ENCODE data around the gene CDK18.

DNA sequence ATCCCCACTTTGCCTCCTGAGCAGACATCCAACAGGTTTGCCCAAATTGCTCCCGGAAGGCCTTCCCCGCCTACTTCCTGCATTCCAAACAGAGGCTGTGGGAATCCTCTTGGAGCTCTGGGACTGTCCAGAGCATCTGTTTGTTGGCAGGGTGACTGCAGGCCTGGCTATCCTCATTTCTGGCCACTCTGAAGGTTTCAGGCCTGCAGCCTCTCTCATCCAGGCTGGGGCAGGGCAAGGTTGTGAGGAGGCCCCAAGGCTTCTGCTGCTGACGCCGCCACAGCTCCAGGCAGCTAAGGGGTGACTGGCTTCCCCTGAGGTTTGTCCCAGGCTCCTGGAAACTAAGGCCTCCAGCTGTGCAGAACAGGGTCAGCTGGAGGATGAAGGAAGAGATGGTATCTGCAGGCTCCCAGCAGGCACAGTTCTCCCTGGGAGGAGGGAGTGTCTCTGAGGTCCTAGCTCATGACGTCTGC, 11.3 kb downstream of the CDK18 start:
- TF ChIP-seq, protein P1, sequence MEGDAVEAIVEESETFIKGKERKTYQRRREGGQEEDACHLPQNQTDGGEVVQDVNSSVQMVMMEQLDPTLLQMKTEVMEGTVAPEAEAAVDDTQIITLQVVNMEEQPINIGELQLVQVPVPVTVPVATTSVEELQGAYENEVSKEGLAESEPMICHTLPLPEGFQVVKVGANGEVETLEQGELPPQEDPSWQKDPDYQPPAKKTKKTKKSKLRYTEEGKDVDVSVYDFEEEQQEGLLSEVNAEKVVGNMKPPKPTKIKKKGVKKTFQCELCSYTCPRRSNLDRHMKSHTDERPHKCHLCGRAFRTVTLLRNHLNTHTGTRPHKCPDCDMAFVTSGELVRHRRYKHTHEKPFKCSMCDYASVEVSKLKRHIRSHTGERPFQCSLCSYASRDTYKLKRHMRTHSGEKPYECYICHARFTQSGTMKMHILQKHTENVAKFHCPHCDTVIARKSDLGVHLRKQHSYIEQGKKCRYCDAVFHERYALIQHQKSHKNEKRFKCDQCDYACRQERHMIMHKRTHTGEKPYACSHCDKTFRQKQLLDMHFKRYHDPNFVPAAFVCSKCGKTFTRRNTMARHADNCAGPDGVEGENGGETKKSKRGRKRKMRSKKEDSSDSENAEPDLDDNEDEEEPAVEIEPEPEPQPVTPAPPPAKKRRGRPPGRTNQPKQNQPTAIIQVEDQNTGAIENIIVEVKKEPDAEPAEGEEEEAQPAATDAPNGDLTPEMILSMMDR (IDR thresholded peaks at IDR 0.05; ENCODE audit: low read depth, low read length) = no peak
- TF ChIP-seq EZH2phosphoT487 (IDR thresholded peaks at IDR 0.05; ENCODE audit: low read depth) = no peak

Data from OCI-LY3 (cell line).